NCI-H345 treated with DMSO at 0.1 percent for 48 hours (cell line): ENCODE results near the gene CEP78.

ENCODE experiments used
- DNase-seq: peaks from one replicate; lab custom pipeline; 2025; ENCODE audit not compliant: unreplicated experiment; lab: John Stamatoyannopoulos, UW

The CEP78 gene

DNA sequence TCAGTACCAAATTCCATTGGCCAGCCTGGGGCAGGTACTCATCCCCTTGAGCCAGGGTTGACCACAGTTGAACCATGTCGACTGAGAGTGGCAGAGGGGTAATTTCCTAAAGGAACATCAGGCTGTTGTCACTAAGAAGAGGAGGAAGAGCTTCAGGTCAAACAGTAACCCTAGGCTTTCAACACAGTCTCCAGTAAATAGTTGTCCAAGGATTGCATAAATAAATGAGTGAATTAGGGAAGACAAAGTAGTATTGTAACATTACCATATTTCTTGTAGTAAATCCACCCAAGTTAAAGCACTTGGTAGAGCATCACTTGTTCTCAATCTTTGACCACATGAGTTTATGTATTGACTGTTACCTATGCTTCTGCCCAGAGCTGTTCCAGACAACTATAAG is 68.5 kb downstream of the CEP78 start:
- DNase-seq = no peak

DNA sequence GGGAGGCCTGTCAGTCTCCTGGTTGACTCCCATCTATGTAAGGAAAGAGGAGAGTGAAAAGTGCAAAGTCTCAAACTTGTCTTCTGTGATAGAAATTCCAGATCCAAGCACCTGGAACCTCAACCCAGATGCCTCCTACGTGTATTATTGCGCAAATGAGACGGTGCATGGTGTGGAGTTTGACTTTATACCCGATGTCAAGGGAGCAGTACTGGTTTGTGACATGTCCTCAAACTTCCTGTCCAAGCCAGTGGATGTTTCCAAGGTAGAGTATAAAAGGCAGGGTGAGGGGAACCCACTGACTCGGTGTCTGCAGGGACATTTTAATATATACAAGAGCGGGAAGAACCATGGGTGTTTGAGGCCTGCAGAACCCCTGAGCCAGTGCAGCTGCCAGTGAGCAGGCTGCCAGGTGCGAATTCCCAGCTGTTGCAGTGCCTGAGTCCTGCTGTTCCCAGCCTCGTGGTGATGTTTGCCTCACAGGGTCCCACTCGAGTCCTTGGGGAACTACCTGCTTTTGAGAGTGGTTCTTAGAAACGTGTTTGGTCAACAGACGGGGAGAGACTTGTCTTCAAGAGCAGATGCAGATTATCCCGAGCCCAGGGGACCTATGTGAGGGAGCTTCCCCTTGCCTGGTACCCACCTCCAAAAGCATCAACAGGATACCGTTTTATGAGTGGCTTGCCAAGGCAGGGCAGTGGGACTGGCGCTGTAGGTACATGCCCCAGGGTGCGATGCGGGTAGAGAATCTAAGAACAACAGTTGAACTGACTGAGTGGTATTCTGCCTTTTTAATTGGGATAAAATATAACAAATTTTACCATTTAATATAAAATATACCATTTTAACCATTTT is 70.6 kb downstream of the CEP78 start:
- no peak for DNase-seq

DNA sequence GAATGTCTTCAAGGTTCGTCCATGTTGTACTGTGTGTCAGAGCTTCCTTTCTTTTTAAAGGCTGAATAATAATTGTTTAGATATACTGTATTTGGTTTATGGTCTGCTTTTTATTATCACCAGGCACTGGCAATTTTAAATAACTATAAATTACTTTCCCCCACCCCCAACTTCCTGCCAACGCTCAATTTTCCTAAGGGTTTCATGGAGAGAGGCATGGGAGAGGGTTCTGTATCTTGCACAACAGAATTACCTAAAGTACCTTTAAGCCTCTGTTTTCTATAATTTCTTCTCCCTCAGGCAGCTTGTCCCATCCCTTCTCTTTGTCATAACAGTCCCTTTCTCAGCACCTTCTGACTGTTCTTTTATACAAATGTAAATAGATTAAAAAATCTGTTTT is 71.5 kb downstream of the CEP78 start:
- DNase-seq = no peak

DNA sequence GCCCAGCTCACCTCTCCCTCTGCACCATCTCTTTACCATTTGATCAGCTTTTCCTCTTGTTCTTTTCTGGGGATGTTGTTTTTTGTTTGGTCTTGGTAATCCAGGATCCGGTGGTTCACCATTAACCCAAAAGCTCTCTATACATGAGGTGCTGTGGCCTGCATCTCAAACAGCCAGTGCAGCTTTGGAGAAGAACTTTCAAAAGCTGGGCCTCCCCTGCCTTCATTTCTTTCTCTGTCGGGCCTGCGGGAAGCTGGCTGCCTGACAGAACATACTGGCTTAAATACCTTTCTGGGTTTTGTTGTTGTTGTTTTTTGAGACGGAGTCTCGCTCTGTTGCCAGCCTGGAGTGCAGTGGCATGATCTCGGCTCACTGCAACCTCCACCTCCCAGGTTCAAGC is 73.2 kb downstream of the CEP78 start:
- no peak for DNase-seq

DNA sequence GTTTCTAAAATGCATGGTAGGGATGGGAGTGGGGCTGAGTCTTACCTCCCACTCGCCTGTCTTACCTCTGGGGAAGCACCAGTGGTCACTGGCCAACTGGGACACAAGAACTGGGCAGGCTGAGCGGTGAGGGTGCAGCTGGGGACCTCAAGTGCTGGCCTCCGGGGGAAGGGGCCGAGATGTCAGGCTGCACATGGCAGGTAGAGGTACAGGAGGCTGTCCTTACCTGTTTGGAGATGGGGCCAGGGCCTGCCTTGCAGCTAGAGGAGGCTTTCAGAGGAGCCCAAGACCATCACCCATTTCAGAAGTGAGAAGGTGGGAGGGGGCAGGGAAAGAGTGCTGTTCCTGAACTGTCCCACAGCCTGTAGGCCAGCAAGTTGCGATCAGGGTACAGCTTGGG is 75.2 kb downstream of the CEP78 start:
- no peak for DNase-seq

DNA sequence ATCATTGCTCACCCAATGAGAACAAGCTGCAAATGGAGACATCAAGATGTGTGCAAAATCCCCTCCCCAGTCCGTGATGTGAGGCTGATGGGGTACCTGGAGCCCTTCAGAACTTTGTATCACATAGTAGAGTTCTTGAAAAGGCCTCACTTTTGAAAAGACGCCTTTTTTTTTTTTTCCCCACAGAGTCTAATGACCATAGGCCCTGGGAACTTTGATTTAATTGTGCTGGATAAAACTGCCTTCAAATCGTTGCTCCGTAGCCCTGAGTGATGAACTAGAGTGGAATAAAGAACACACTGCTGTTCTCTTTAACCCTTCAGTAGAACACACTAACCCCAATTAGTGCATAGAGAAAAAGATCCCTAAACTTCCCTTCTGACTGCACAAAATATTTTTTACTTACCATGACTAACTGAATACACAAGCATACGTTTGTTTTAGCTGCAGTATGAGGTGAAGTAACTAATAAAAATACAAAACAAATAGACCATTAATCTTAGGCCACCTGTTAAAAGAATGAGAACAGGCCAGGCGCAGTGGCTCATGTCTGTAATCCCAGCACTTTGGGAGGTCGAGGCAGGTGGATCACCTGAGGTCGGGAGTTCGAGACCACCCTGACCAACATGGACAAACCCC is 76.1 kb downstream of the CEP78 start:
- no peak for DNase-seq

DNA sequence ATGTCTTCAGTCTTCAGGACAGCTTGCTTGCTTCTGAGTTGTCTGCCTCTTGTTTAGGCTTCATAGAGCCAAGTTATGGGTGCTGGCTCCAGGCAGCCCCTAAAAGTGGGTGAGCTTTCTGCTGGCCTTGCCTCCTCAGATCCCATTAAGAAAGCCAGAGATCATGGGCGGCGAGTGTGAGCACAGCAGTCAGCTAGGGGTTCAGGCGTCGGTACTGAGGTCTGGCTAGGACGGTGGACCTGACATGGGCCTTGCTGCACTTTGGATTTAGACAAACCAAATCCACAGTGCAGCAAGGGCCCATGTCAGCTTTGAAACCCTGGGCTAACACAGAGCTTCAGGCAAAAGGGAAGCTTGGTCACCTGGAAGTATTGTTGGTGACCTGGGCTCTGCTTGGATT is 78.7 kb downstream of the CEP78 start:
- no peak for DNase-seq

DNA sequence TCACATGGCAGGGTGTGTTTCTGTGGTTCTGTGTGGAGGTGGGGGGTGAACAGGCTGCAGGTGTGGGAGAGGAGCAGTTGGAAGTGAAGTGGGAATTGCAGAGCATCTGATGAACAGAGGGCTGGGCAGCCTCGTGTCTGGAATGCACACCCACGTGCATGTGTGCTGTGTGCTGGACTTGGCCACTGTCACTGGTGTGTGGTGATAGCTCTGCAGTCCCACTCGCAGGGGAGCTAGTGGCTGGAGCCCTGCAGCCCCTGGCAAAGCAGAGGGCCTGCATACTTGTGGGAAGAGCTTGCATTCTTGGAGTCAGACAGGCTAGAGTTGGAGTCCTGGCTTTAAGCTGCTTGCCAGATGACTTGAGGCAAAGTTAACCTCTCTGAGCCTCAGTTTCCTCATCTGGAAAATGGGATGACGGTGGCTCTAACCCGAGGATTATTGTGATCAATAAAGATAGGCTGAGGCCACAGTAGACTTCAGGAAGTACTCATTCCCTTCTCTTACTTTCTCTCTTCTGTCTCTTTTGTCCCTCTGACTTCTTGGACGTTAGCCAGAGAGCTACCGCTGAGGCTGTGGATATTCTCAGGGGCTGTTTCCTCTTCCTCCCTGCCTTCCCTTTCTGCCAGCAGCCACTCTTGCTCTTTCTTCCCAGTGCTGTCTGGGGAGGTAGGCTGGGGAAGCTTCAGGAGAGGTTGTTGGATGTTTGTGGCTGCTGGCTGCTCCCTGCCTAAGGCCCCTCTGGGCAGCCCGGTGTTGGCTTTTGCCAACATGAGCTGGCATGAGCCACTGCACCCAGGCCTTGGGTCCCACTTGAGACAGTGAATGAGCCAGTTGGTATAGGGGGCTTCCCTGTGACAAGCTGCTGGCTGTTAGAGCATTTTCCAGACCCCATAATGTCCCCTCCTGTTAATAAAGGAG is 79.3 kb downstream of the CEP78 start:
- DNase-seq = no peak

DNA sequence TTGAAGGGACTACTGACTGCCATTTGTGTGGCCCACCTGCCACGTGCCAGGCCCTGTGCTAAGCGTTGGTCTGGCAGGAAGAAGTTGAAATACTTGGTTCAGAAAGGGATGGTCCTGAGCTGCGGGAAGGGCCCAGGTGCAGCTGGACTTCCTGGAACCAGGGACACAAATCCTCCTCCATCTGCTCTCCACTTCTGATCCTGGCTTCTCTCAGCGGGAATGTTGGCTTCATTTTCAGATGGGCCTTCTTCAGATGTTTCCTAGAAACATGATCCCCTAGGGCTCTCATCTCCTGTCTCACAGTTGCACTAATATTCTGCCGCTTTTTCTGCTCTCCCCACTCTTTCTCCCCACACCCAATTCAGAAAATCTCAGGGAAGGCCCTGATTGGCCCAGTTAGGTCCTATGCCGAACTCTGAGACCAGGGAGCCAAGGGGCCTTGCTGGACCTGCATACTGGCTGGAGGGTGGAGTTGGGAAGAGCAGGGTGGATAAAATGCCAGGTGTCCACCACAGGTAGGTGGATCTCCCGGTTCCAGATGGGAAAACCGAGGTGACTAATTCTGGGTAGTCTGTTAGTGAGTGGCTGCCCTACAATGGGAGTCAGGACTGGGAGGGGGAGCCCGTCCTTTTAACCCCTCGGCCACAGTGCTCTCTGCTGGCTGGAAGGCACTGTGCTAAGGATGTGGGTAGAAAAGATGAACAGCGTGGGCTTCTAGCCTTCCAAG is 80.5 kb downstream of the CEP78 start:
- DNase-seq = no peak

DNA sequence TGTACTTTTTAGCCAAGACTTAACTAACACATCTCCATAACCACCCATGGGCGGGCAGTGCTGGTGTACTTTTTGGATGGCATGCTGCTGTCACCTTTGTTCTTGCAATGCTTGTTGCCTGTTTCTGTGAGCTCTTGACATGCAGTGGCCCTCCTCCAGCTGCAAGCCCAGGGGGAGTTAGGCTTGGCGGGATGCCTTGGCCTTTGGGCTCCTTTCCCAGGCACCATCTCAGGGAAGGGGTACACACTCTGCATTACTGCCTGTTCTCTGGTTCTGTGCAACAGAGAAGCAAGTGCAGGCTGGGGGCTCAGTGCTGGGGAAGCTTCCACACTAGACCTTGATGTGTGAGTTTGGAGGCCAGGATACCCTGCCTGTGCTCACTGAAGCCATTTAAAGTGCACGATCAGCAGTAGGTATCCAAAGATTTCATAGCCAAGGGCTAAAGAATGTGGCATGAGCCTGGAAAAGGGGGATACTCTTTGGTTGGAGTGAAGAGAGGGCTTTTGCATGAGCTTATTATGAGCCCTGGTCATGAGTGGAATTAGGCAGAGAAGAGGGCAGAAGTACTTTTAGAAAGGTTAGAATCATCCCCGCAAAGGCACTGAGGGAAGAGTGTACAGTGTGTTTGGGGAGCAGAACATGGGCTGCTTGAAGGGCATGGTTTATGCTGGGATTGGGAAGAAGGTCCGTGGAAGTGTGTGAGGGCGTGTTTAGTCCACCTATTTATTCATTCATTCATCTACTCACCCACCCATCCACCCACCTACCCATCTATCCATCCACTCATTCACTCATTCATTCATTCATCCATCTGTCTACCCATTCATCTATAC is 83.5 kb downstream of the CEP78 start:
- no peak for DNase-seq

DNA sequence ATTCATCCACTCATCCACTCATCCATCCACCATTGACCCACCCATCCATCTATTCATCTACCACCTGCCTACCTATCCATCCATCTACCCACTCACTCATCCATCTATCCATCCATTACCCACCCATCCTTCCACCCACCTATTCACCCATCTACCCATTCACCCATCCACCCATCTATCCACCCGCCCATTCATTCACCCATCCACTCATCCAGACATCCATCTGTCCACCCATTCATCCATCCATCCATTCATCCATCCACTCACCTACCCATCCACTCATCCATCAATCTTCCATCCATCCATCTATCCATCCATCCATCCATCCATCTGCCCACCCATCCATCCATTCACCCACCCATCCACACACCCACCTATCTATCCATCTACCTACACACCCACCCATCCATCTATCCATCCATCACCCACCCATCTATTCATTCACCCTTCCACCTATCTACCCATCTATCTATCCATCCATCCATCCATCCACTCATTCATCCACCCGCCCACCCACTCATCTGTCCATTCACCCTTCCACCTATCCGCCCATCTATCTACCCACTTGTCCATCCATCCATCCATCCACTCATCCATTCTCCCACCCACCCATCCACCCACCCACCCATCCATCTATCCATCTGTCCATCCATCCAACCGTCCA is 84.3 kb downstream of the CEP78 start:
- DNase-seq = no peak

DNA sequence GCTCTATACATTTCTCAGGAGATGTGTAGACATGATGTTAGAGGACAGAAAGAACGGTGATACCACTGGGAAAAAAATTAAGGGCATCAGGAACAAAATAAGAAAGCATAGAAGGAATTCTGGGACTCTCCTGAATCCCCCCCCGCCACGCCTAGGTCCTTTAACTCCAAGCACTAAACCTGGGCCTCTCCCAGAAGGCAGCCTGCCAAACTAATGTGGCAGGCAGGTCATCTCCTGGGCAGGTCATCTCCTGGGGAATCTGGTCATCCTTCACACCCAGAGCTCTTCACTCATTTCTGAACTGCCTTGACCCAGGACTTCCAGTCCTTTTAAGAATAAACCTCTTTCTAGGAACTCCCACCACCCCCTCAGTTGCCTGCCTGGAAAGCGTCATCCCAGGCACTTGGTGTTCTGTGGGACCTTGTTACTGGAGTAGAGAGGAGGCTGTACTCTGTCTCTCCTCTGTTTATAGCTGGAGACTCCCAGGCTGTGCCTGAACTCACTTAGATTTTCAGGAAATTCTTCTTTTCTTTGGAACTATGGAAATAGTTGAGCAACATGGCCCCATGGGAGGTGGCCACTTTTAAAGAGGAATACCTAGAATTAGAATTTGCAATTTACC is 85.1 kb downstream of the CEP78 start:
- DNase-seq = no peak

DNA sequence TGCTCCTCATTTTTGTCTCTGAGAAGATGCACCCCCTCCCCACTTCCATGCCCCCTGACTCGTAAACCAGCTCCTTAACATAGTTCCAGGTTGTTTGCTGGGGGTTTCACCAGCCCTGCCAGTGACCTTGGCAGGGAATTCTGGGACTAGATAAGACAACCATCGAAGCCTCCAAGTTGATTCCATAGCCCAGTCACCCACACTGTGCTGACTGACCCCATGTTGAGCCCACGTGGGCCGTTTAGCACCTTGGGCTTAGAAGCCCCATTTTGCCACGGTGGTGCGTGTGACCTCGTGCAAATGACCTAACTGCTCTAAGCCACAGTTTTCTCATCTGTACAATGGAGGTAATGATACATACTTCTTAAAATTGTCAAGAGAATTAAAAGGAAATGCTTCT is 85.6 kb downstream of the CEP78 start:
- DNase-seq = no peak

DNA sequence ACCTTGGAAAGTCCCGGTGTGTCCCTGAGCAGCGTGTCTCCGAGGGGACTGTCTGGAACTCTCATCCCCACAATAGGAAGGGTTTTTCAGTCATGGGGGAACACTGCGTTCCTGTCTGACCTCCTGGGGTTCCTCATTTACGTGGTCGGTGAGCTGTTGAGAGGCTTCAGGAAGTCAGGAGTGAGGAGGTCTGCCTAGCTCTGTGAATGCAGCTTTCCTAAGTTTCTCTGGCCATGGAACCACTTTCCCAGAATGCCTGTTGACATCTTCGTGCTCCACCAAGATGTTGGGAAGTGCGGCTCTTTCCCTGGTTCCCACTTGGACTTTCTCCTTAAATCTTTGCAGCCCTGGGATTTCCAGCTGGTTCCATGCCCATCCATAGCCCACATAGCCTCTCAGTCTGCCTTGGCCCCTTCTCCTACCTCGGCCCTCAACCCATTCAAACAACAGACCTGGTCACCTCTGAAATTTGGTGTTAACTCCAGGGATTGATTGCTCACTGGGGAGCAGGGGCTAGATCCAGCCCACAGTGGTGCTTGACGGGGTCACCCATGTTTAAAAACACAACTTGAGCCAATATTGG is 88.3 kb downstream of the CEP78 start:
- DNase-seq = no peak

DNA sequence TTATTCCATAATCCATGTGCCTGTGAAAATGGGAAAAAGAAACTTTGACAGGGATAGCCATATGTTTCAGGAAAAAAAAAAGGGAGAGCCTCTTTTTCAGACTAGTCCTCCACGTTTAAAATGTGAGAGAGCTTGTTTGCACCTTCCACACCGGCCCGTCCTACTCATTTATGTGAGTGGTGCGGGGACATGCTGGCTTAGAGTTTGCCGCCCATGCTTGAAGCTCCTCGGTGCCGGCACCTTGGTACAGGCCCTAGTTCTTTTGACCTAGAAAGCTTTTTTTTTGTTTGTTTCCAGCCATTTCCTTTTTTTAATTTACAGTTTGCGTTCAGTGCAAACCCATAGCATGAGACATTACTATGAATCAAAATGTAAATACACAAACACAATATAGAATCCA is 88.8 kb downstream of the CEP78 start:
- DNase-seq = no peak

DNA sequence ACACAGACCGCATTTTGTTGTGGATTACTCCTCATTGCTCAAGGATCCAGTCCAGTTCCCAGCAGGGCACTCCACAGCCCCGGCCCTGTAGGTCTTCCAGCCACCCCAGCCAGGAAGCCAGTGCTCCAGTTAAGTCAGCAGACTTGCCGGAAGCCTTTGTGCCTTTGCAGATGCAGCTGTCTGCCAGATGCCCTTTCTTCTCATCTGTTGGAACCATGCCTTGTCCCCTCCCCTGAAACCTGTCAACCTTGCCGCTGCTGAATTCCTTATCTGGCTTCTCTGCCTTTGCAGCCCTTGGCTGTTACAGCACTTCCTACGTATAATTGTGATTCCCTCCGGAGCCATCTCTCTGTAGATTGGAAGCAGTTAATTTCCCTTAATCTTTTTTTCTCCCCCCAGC is 89.5 kb downstream of the CEP78 start:
- DNase-seq = no peak

DNA sequence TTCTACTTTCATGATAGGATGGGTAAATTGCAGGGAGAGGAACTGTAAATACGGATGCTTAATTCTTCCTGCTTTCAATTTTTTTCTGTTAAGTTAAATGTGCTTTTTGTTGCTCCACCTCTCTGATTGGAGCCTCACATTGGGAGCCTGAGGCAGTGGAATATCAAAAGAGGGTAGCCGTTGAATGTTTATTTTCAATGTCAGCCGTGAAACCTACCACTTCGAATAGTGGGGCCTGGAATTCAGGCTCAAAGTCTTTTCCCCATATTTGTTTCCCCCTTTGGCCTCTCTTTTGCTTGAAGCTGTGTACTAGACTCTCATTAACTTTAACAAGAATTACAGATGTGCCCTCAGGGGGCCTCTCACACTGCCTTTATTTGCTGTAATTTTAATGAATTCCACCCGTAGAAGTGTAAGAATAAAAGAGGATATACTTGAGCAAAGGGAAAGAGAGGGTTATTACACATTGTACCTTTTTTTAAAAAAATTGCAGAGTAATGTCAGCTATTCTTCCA is 90.0 kb downstream of the CEP78 start:
- no peak for DNase-seq

DNA sequence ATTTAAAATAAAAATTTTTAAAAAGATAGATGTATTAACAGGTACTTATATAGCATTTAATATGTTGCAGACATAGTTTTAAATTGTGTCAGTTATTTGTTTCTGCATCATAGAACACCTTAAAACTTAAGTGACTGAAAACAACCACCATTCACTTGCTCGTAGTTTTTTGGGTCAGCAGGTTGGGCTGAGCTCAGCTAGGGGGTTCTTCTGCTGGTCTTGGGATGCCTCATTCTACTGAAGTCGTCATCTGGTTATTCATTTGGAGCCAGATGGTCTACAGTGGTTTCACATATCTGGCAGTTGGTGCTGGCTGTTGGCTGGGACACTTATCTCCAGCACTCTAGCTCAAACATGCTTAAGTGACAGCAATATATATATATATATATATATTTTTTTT is 90.7 kb downstream of the CEP78 start:
- DNase-seq = no peak
